HG02798 (cell line): ENCODE data around the gene ECM1.

ENCODE experiments used
- ATAC-seq: cut with Tn5 transposase; IDR thresholded peaks from one replicate; pipeline ENCODE4 v1.9.1; 2021; ENCODE audit warnings: mild to moderate bottlenecking; ENCODE audit not compliant: unreplicated experiment, poor library complexity

Gene ECM1

GRCh38 chr1:150537732-150538684 lies 30.1 kb downstream of the ECM1 start:
- ATAC-seq = no peak

GRCh38 chr1:150543500-150544143 lies 35.7 kb downstream of the ECM1 start:
- no peak for ATAC-seq

GRCh38 chr1:150544204-150544603 lies 36.3 kb downstream of the ECM1 start:
- ATAC-seq = no peak

GRCh38 chr1:150545486-150546032 lies 37.6 kb downstream of the ECM1 start:
- ATAC-seq = no peak

- ATAC-seq = no peak
Measured at GRCh38 chr1:150546294-150546937, 38.5 kb downstream of the ECM1 start.

GRCh38 chr1:150548324-150548631 lies 40.4 kb downstream of the ECM1 start:
- ATAC-seq = no peak

- peak; percentile 50 for ATAC-seq
Measured at GRCh38 chr1:150548632-150549495, 41.0 kb downstream of the ECM1 start, which contains the start of gene ADAMTSL4. Gene ADAMTSL4 (plus strand): TSS chr1:150549408. CDS start chr1:150552289, 2,881 bp downstream.

- ATAC-seq = no peak
Measured at GRCh38 chr1:150549496-150550221, 41.8 kb downstream of the ECM1 start.

- ATAC-seq = no peak
Measured at GRCh38 chr1:150550222-150551050, 42.5 kb downstream of the ECM1 start.

GRCh38 chr1:150551051-150551783 lies 43.3 kb downstream of the ECM1 start:
- no peak for ATAC-seq

GRCh38 chr1:150551784-150552127 lies 43.8 kb downstream of the ECM1 start:
- ATAC-seq = no peak

GRCh38 chr1:150552128-150552910 lies 44.4 kb downstream of the ECM1 start:
- no peak for ATAC-seq

GRCh38 chr1:150552911-150553289 lies 45.0 kb downstream of the ECM1 start:
- no peak for ATAC-seq

GRCh38 chr1:150553392-150554085 lies 45.6 kb downstream of the ECM1 start:
- no peak for ATAC-seq

GRCh38 chr1:150554086-150554452 lies 46.2 kb downstream of the ECM1 start:
- no peak for ATAC-seq

- no peak for ATAC-seq
Measured at GRCh38 chr1:150555198-150555970, 47.5 kb downstream of the ECM1 start.
